ENCODE measurements around the gene MACROD1. TPM values are rescaled to one million over a fixed set of nuclear protein-coding genes. Genes with fewer than 3 reads are reported as not detected.
A peak's percentile ranks its signal among the peaks of the same experiment; 100 is the strongest.

MACROD1 gene
- total RNA-seq, 1 experiment from 2014 or later = 36.9 TPM

- TF ChIP-seq, protein P1, sequence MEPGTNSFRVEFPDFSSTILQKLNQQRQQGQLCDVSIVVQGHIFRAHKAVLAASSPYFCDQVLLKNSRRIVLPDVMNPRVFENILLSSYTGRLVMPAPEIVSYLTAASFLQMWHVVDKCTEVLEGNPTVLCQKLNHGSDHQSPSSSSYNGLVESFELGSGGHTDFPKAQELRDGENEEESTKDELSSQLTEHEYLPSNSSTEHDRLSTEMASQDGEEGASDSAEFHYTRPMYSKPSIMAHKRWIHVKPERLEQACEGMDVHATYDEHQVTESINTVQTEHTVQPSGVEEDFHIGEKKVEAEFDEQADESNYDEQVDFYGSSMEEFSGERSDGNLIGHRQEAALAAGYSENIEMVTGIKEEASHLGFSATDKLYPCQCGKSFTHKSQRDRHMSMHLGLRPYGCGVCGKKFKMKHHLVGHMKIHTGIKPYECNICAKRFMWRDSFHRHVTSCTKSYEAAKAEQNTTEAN (CRISPR knock-in tag; IDR thresholded peaks at IDR 0.05) = peak; percentile 20
- TF ChIP-seq JAZF1 (CRISPR knock-in tag; IDR thresholded peaks at IDR 0.05) (no peak), ATF1 (CRISPR knock-in tag; IDR thresholded peaks at IDR 0.05) (0 out of 2 replicates have a peak, but pooled peaks have one; percentile 66), GTF2I (CRISPR knock-in tag; conservative IDR thresholded peaks at IDR 0.05) (no peak), RELA (CRISPR knock-in tag; IDR thresholded peaks at IDR 0.05; ENCODE audit: borderline replicate concordance) (0 out of 2 replicates have a peak, but pooled peaks have one; percentile 60), ZNF138 (CRISPR knock-in tag; conservative IDR thresholded peaks at IDR 0.05) (0 out of 2 replicates have a peak, but pooled peaks have one; percentile 59), ZBTB21 (CRISPR knock-in tag; IDR thresholded peaks at IDR 0.05; ENCODE audit: borderline replicate concordance) (0 out of 2 replicates have a peak, but pooled peaks have one; percentile 12), MLX (CRISPR knock-in tag; IDR thresholded peaks at IDR 0.05) (no peak), NFATC4 (CRISPR knock-in tag; IDR thresholded peaks at IDR 0.05) (no peak), TEAD1 (CRISPR knock-in tag; IDR thresholded peaks at IDR 0.05) (no peak), ZNF121 (CRISPR knock-in tag; IDR thresholded peaks at IDR 0.05) (peak; percentile 31), TEAD4 (CRISPR knock-in tag; IDR thresholded peaks at IDR 0.05) (no peak), GRHL2 (CRISPR knock-in tag; IDR thresholded peaks at IDR 0.05; ENCODE audit: insufficient replicate concordance, severe bottlenecking) (no peak), NR2C2 (CRISPR knock-in tag; IDR thresholded peaks at IDR 0.05) (peak; percentile 87), NR1H2 (CRISPR knock-in tag; IDR thresholded peaks at IDR 0.05) (no peak), GABPB1 (CRISPR knock-in tag; IDR thresholded peaks at IDR 0.05) (no peak; the same call in 1 of the 2 replicates), SP1 (CRISPR knock-in tag; conservative IDR thresholded peaks at IDR 0.05) (peak; percentile 65), TP53 (CRISPR knock-in tag; IDR thresholded peaks at IDR 0.05) (no peak), MAX (CRISPR knock-in tag; IDR thresholded peaks at IDR 0.05) (peak; percentile 62; the same call in 1 of the 2 replicates), ELF4 (CRISPR knock-in tag; IDR thresholded peaks at IDR 0.05; ENCODE audit: low read depth) (peak; percentile 23; the same call in 1 of the 2 replicates), FOXJ3 (CRISPR knock-in tag; IDR thresholded peaks at IDR 0.05; ENCODE audit: borderline replicate concordance) (no peak), CTCF (IDR thresholded peaks at IDR 0.05) (no peak), TCF7 (CRISPR knock-in tag; IDR thresholded peaks at IDR 0.05; ENCODE audit: low read depth) (no peak), FOXK1 (CRISPR knock-in tag; IDR thresholded peaks at IDR 0.05) (peak; percentile 76), ZNF263 (CRISPR knock-in tag; IDR thresholded peaks at IDR 0.05; ENCODE audit: low read depth) (peak; percentile 96), ZNF423 (CRISPR knock-in tag; IDR thresholded peaks at IDR 0.05) (no peak)
- TF ChIP-seq, protein P2, sequence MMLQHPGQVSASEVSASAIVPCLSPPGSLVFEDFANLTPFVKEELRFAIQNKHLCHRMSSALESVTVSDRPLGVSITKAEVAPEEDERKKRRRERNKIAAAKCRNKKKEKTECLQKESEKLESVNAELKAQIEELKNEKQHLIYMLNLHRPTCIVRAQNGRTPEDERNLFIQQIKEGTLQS (CRISPR knock-in tag; conservative IDR thresholded peaks at IDR 0.05) = no peak
- TF ChIP-seq, protein P3, sequence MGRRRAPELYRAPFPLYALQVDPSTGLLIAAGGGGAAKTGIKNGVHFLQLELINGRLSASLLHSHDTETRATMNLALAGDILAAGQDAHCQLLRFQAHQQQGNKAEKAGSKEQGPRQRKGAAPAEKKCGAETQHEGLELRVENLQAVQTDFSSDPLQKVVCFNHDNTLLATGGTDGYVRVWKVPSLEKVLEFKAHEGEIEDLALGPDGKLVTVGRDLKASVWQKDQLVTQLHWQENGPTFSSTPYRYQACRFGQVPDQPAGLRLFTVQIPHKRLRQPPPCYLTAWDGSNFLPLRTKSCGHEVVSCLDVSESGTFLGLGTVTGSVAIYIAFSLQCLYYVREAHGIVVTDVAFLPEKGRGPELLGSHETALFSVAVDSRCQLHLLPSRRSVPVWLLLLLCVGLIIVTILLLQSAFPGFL (CRISPR knock-in tag; IDR thresholded peaks at IDR 0.05; ENCODE audit: borderline replicate concordance) = no peak
- TF ChIP-seq, protein P4, sequence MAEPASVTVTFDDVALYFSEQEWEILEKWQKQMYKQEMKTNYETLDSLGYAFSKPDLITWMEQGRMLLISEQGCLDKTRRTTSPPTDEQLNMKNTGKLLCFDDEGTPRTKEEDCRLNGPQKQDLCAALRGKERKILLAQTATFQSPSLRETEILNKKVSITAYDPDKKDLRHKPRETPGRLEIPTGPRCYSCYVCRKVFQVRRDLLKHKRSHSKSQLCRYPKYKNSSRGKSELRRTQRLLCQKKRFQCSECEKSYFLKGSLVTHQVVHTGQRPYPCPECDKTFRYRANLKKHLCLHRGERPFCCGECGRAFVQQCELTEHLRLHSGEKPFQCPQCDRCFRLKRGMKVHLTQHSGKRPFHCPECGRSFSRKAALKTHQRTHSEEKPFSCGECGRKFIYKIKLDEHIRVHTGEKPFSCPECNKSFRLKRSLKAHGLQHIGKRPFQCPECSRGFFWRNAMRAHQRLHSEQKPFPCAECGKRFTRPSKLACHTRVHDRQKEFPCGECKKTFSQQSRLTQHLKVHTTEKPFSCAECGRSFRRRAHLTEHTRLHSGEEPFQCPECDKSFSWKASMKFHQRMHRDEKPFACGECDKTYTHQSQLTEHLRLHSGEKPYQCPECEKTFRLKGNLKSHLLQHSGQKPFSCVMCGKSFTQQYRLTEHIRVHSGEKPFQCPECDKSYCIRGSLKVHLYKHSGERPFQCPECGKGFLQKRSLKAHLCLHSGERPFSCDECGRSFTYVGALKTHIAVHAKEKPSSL (CRISPR knock-in tag; conservative IDR thresholded peaks at IDR 0.05) = no peak
- TF ChIP-seq, protein P5, sequence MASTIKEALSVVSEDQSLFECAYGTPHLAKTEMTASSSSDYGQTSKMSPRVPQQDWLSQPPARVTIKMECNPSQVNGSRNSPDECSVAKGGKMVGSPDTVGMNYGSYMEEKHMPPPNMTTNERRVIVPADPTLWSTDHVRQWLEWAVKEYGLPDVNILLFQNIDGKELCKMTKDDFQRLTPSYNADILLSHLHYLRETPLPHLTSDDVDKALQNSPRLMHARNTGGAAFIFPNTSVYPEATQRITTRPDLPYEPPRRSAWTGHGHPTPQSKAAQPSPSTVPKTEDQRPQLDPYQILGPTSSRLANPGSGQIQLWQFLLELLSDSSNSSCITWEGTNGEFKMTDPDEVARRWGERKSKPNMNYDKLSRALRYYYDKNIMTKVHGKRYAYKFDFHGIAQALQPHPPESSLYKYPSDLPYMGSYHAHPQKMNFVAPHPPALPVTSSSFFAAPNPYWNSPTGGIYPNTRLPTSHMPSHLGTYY (CRISPR knock-in tag; IDR thresholded peaks at IDR 0.05) = no peak
Measured at GRCh38 chr11:63986156-63986931, 179.6 kb downstream of the MACROD1 start, which contains the start of gene OTUB1 (continued).

Data from WTC11 (cell line).